ENCODE results near the gene IL2RG. TPM values are rescaled to one million over a fixed set of nuclear protein-coding genes. Genes with fewer than 3 reads are reported as not detected.

IL2RG gene
- total and polyA plus RNA-seq, 10 of the 15 experiments (the other 5 are each of a cell fraction or from before 2014, with no cell fraction given) = 63.9 to 686 (median 183) TPM

DNA sequence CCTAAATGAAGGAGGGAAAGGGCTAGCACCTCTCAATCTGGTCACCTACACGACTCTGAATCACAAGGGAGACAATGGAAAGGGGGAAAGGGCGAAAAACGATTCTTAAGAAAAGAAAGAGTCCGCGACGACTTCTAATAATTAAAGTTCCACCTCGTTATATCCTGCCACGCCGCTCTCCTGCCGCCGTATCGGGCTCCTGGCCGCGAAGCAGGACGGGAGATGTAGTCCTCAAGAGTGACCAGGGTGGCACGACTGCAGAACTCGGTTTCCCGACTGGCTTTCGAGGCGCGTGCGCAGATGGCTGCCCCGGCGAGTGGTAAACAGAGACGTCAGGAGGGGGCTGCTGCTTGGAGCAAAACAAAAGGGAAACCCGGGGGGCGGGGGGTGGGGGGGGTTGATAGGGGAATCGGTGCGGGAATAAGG lies 15.8 kb downstream of the IL2RG start, which contains the start of gene FOXO4:
Gene FOXO4, plus strand, starts transcription at position 297 of the 426 bp plus-strand sequence. CDS start 678 bp downstream, outside the sequence.
- intact Hi-C loops (cut with micrococcal nuclease; ENCODE audit: unreplicated experiment) = loop anchor here (10.0 kb wide), 1 partner anchor 189 kb away; the partner anchor contains the start of gene NONO
- ATAC-seq = peak; percentile 92
- Histone ChIP-seq H3K36me3 (ENCODE audit: control insufficient read depth in 2 of 2, insufficient read depth in 2 of 2, low read length in 1 of 2) (no peaks in the 10 kb centered on the region), H3K9ac (ENCODE audit: control insufficient read depth, insufficient read depth, low read length) (peak within 1 kb of the TSS; percentile 64), H2AFZ (ENCODE audit: control insufficient read depth, low read depth, low read length) (peak within 1 kb of the TSS; percentile 91), H3K4me2 (ENCODE audit: control insufficient read depth, insufficient read depth) (peak within 1 kb of the TSS; percentile 90), H3K27ac (ENCODE audit: control insufficient read depth, insufficient read depth) (peak within 1 kb of the TSS; percentile 24; the same call in 1 of the 2 replicates), H4K20me1 (ENCODE audit: control insufficient read depth, insufficient read depth) (no peaks in the 10 kb centered on the region), H3K4me1 (ENCODE audit: control insufficient read depth, insufficient read depth, low read length) (no peaks in the 10 kb centered on the region), H3K27me3 (replicated peaks in 1 of 2; ENCODE audit: control insufficient read depth in 2 of 2, insufficient read depth in 2 of 2, low read length in 1 of 2) (no peaks in the 10 kb centered on the region), H3K9me3 (replicated peaks; ENCODE audit: control insufficient read depth, insufficient read depth, low read length) (no peaks in the 10 kb centered on the region), H3K79me2 (ENCODE audit: control insufficient read depth, insufficient read depth, low read length) (no peaks in the 10 kb centered on the region), H3K4me3 (peak within 1 kb of the TSS; percentile 69)
- no TSS peak for BruUV-seq (replicated peaks)
- WGBS (ENCODE audit: insufficient coverage, insufficient replicate concordance, low lambda C conversion rate, missing lambda C conversion rate) = 24% methylated on average over 25 of the region's 29 CpGs
- ChIA-PET POLR2A (interaction anchor here (1.1 to 1.3 kb wide), 2 partner anchors 16 to 86 kb away, joined by 3 to 4 read pairs; partner anchors contain the start of gene IL2RG), RAD21 (ENCODE audit: unreplicated experiment) (interaction anchor here (2.4 kb wide), 1 partner anchor 16 kb away, joined by 10 read pairs; the partner anchor contains the start of gene IL2RG), CTCF (no interaction called here), SMC1A (ENCODE audit: uncharacterized antibody, unreplicated experiment) (interaction anchor here (0.7 to 2.7 kb wide), 3 partner anchors 33 to 85 kb away, joined by 3 to 10 read pairs (median 3); no protein-coding TSS in a partner anchor)
- in situ Hi-C loops (cut with MboI) = no loop called here
- peak; percentile 74 for FAIRE-seq
- no peak for DNase-seq (ENCODE audit: low read depth, low spot score)
- TF ChIP-seq CHD1 (IDR thresholded peaks at IDR 0.05; ENCODE audit: low read depth, low read length) = no peak
- TF ChIP-seq ZBED1 (IDR thresholded peaks at IDR 0.05; ENCODE audit: borderline replicate concordance) = no peak
- TF ChIP-seq MXI1 (IDR thresholded peaks at IDR 0.05; ENCODE audit: low read depth, low read length) = peak; percentile 50; the same call in 1 of the 2 replicates
- peak; percentile 58; the same call in 1 of the 2 replicates for TF ChIP-seq CREM (IDR thresholded peaks at IDR 0.05; ENCODE audit: low read depth)
- TF ChIP-seq FOXK2 (IDR thresholded peaks at IDR 0.05) = no peak
- TF ChIP-seq CREB1 (IDR thresholded peaks at IDR 0.05; ENCODE audit: low read depth) = peak; percentile 58
- TF ChIP-seq, protein P1, sequence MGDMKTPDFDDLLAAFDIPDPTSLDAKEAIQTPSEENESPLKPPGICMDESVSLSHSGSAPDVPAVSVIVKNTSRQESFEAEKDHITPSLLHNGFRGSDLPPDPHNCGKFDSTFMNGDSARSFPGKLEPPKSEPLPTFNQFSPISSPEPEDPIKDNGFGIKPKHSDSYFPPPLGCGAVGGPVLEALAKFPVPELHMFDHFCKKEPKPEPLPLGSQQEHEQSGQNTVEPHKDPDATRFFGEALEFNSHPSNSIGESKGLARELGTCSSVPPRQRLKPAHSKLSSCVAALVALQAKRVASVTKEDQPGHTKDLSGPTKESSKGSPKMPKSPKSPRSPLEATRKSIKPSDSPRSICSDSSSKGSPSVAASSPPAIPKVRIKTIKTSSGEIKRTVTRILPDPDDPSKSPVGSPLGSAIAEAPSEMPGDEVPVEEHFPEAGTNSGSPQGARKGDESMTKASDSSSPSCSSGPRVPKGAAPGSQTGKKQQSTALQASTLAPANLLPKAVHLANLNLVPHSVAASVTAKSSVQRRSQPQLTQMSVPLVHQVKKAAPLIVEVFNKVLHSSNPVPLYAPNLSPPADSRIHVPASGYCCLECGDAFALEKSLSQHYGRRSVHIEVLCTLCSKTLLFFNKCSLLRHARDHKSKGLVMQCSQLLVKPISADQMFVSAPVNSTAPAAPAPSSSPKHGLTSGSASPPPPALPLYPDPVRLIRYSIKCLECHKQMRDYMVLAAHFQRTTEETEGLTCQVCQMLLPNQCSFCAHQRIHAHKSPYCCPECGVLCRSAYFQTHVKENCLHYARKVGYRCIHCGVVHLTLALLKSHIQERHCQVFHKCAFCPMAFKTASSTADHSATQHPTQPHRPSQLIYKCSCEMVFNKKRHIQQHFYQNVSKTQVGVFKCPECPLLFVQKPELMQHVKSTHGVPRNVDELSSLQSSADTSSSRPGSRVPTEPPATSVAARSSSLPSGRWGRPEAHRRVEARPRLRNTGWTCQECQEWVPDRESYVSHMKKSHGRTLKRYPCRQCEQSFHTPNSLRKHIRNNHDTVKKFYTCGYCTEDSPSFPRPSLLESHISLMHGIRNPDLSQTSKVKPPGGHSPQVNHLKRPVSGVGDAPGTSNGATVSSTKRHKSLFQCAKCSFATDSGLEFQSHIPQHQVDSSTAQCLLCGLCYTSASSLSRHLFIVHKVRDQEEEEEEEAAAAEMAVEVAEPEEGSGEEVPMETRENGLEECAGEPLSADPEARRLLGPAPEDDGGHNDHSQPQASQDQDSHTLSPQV (IDR thresholded peaks at IDR 0.05) = no peak
- TF ChIP-seq PML (IDR thresholded peaks at IDR 0.05; ENCODE audit: low read length) = no peak
- TF ChIP-seq IRF3 (IDR thresholded peaks at IDR 0.05) = no peak
- no peak for TF ChIP-seq JUNB (IDR thresholded peaks at IDR 0.05)
- TF ChIP-seq SP1 (IDR thresholded peaks at IDR 0.05; ENCODE audit: low read depth, low read length) = no peak
- TF ChIP-seq NR2C1 (IDR thresholded peaks at IDR 0.05) = no peak
- TF ChIP-seq, protein P2, sequence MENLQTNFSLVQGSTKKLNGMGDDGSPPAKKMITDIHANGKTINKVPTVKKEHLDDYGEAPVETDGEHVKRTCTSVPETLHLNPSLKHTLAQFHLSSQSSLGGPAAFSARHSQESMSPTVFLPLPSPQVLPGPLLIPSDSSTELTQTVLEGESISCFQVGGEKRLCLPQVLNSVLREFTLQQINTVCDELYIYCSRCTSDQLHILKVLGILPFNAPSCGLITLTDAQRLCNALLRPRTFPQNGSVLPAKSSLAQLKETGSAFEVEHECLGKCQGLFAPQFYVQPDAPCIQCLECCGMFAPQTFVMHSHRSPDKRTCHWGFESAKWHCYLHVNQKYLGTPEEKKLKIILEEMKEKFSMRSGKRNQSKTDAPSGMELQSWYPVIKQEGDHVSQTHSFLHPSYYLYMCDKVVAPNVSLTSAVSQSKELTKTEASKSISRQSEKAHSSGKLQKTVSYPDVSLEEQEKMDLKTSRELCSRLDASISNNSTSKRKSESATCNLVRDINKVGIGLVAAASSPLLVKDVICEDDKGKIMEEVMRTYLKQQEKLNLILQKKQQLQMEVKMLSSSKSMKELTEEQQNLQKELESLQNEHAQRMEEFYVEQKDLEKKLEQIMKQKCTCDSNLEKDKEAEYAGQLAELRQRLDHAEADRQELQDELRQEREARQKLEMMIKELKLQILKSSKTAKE (IDR thresholded peaks at IDR 0.05; ENCODE audit: low read depth, poor library complexity, severe bottlenecking) = no peak
- no peak for TF ChIP-seq E2F4 (IDR thresholded peaks at IDR 0.05; ENCODE audit: low read depth, low read length)
- TF ChIP-seq YY1 (IDR thresholded peaks at IDR 0.05; ENCODE audit: low read depth, low read length) = peak; percentile 39; the same call in 1 of the 2 replicates
- peak; percentile 54; the same call in 1 of the 2 replicates for TF ChIP-seq IKZF1 (conservative IDR thresholded peaks at IDR 0.05)
- peak; percentile 52; the same call in 1 of the 2 replicates for TF ChIP-seq POLR2A (IDR thresholded peaks at IDR 0.05; ENCODE audit: low read depth, low read length)
- TF ChIP-seq CHD2 (IDR thresholded peaks at IDR 0.05; ENCODE audit: borderline replicate concordance, low read depth, low read length) = 0 out of 2 replicates have a peak, but pooled peaks have one; percentile 21

All from GM12878 (cell line).